Endometrial microvascular endothelial cells (primary cell): ENCODE measurements around the gene SRRD. TPM values are rescaled to one million over a fixed set of nuclear protein-coding genes. Genes with fewer than 3 reads are reported as not detected.
"Not testable (repeated sequence)": the region's sequence is repeated elsewhere in the genome, so short reads cannot be mapped to it uniquely, and the experiment has no call there.

Source experiments
- in situ Hi-C: cut with HindIII; loops from 2 replicates; pipeline ENCODE4 v1.10.0; 2017; ENCODE audit warnings: low sequenced_read_pairs, low pct_unique_long_range_greater_than_20kb; ENCODE audit errors: inconsistent ontology term
- total RNA-seq: library from RNA; depleted of rRNA; stranded (reverse); fragments of >200 nt; gene quantifications from one replicate; pipeline ENCODE4 v1.2.3, GENCODE V29; 2015; ENCODE audit errors: inconsistent ontology term

SRRD gene
- total RNA-seq, 1 donor from 2014 or later, result 48.1 TPM

DNA sequence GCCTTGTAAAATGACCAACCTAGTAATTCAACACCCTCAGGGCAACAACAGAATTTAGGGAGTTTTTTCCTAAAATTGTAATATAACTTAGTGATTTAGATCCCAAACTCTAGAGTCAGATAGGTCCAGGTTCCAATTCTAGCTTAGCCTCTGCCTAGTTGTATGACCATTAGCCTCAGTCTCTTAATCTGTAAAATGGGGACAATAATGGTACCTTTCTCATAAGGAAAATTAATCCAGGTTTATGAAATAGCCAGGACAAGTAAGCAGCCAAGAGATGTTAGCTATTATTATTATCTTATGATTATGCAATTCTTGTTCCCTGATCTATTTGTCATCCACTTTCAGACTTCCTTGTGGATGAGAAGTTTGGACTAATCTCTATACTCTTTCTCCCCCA lies 24.5 kb downstream of the SRRD start:
- in situ Hi-C loops, result no loop called here

DNA sequence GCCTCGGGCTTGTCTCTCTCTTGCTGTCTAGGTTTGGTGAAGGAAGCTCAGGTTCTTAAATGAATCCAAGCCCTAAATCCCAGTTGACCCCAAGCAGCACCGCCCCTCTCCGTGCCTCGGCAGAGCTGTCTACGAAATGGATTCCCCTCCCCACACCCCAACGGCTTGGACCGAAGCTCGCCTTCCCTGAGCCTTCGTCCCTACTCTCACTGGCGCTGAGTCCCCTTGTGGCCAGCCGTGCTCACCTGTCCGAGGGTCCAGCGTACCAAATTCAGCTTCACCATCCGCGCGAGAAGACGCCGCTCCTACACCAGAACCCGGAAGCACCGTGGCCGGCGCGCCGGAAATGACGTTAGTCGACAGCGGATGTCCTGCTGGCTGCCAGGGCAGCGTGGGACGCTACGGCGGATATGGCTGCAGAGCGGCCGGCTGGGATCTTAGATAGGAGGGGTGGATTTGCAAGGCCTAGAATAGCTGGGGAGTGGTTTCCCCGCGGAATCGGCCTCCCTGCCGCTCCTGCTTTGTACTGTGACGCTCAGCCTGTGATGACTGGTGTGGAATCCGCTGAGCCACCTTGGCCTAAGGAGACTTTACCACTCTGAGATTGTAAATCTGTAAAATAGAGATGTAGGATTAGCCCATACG lies 28.6 kb downstream of the SRRD start, which contains the start of gene TFIP11:
TFIP11 (minus strand) TSS at position 325 of the 645 bp plus-strand sequence. CDS start 2,201 bp downstream, outside the sequence.
- in situ Hi-C loops, result no loop called here

DNA sequence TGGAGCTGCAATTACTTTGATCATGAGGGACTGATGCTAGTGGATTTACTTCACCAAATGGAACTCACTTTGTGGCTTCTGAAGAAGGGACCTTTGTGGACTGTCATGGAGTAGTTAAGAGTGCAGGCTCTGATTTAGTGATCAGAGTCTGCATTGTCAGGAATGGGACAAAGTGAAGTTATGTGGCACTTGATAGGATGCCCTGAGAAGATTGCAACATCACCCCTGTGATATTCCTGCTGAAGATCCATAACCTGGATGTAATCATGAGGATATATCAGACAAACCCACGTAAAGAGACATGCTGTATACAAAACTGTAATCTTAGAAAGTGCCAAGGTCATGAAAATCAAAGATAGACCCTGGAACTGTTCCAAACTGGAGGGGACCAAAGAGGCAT lies 30.2 kb downstream of the SRRD start:
- in situ Hi-C loops, result no loop called here

DNA sequence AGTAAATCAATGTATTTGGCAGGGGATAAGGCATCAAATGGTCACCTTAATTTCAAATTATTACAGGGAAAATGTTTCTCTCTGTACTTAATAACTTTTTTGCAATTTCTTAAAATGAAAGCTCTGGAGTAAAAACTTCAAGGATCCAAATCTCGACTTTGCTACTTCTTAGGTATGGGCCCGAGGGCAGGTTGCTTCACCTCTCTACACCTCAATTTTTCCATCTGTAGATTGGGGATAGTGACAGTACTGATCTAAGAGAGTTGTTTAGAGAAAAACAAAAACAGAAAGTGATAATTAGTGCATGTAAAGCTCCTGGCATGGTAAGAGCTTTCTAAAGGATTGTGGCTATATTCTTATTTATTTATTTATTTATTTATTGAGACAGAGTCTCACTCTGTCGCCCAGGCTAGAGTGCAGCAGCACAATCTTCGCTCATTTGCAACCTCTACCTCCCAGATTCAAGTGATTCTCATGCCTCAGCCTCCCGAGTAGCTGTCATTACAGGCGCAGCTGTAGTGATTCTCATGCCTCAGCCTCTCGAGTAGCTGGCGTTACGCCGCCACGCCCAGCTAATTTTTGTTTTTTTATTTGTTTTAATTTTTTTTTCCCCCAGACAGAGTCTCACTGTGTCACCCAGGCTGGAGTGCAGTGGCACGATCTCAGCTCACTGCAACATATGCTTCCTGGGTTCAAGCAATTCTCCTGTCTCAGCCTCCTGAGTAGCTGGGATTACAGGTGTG lies 30.9 kb downstream of the SRRD start:
- in situ Hi-C loops, result no loop called here

DNA sequence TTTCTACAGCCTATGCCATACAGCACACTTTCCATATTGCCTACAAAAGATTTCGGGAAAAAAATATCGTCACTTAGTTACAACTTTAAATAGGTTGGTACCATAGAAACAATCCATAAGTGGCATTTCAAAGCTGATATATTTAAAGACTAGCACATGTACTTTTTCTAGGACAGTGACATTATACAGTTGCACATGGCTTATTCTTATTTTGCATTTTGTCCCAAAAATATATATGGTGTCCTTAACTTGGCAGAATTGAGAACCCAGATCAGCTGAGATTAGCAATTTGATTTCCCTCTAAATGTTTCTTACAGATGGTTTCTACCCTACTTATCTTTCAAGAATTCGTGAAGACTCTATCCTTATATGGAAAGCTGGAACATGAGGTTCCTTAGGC lies 32.3 kb downstream of the SRRD start:
- in situ Hi-C loops, result no loop called here

DNA sequence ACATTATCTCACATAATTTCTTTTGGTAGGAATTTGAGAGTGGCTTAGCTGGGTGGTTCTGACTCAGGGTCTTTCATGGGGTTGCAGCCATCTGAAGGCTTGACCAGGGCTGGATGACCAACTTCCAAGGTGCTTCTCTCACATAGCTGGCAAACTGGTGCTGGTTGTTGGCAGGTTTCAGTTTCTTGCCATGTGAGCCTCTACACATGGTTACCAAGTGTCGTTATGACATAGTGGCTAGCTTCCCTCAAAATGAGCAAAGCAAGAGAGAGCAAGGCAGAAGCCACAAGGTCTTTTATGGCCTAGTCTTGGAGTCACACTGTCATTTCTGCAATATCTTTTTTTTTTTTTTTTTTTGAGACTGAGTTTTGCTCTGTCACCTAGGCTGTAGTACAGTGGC lies 32.8 kb downstream of the SRRD start:
- in situ Hi-C loops, result no loop called here

DNA sequence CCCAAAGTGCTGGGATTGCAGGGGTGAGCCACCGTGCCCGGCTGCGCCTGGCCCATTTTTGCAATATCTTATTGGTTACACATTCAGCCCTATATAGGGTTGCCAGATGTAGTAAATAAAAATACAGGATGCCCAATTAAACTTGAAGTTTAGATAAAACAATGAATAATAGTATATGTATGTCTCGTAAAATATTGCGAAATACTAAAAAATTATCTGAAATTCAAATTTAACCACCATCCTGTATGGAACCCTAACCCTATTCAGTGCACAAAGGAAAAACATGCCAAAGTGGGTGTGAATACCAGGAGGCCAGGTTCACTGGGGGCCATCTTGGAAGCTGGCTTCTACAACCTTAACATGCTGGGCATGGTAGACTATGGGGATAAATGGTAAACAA lies 33.8 kb downstream of the SRRD start:
- in situ Hi-C loops, result no loop called here

DNA sequence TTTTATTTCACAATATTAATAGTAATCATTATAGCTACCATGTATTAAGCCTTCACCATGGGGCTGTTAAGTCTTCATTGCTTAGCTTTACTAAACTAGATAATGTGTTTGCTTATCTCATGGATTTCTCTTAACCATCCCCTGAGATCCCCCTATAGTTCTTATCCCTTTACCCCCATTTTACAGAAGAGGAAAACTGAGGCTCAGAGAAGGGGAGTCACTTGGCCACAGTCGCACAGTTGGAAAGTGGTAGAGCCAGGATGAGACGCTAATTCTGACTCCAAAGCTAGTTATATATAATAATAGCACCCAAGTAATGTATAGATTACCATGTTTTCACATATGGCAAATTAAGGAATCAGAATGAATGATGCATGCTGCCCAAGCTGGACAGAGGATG lies 38.3 kb downstream of the SRRD start:
- in situ Hi-C loops, result no loop called here

DNA sequence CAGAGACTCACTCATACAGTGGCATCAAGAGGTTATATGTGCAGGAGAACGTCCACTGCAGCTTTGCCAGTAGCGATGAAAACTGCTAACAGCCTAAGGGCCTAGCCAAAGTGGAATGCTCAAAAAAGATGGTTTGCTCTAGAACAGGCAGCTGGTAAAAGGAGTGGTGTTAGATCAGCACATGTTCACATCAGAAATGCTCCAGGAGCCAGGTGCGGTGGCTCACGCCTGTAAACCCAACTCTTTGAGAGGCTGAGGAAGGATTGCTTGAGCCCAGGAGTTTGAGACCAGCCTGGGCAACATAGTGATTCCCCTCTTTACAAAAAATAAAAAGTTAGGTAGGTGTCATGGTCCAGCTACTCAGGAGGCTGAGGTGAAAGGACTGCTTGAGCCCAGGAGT lies 38.9 kb downstream of the SRRD start:
- in situ Hi-C loops, result no loop called here

DNA sequence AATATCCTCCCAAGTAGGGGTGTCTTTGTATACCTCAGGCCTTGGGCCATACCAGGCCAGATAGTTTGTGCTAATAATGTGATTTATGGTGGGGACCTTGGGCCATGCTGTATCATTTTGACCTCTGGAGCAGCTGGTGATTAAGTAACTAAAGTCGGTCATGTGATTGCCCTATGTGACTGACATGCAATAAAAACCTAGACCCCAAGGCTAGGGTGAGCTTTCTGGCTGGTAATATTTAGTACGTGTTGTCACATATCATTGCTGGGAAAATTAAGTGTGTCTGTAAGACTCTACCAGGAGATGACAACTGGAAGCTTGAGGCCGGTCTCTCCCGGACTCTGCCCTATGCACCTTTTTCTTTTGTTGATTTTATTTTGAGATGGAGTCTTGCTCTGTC lies 41.2 kb downstream of the SRRD start:
- in situ Hi-C loops, result no loop called here

DNA sequence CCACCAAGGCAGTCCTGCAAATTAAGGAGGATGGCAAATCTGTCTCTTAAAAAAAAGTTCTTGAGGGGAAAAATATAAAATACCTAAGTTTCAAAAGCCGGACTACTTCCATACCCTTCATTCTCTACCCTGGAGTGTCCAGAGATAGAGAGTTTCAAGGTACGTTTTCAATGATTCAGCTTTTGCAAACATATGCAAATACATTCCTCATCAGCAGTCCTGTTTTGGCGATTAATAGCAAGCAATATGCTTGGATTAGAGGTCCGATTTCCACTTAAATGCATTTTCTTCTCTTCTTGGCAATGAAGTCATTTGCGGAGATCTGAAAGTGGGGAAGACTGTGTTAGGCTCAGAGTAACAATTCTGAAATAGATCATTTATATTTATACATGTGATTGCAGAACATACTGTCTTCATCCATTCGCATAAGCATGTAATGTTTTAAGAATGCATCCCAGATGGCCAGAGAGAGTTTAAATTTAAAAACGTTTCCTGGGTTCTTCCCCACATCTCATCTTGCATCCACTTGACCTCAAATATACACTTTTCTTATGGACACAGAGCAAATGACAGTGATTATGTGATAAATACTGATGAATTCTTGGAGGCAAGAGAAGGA lies 42.4 kb downstream of the SRRD start:
- in situ Hi-C loops, result no loop called here

DNA sequence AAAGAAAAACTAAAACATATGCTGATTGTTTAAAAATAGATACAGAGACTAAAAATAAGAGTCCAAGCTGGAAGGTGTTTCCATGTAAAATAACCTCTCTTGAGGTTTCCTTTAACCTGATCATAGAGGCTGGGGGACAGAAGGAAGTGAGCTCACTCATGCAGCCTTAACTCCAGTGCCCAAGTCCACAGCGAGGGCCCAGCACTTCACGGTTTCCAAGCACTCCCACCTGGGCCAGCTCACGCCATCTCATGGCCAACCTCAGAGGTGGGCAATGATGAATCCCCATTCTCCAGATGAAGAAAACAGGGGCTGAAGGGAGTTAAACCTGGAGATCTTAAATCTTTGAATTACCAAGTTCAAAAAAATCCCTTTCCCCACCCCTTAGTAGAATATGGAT lies 43.5 kb downstream of the SRRD start:
- in situ Hi-C loops, result no loop called here

DNA sequence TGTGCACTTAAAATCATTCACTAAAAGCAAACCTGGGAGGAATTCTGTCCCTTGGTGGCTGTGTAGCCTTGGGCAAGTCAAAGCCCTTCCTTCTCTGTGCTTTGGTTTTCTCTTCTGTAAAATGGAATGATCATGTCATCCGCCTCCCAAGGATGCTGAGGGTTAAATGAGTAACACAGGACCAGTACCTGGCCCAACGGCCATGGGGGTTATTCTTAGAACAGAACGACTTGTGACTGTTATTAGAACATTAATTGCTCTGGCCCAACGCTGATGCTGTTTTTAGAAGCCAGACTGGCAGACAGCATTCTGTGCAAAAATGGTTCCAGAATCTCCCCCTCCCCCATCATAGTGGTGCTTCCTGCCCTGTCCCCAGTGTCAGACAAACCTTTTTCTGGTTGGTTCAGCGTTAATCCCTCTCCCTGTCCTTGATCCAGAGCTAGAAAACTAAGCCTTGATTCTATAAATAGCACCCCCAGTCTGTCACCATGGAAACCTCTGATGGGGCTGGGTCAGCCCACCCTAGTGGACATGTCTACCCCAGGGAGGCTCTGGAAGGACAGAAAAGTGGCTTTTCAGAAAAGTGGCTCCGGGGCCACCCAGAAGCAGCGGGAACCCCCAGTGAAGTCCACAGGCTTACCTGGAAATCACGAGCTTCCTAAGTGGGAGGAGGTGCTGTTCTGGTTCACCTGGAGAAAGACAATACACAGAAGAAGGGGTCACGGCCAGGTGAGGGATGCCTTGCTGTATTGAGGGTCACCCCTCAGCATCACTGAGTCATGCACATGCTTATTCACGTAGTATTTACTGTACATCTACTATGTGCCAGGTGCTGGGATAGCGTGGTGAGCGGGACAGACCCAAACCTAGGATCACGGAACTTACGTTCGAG lies 44.1 kb downstream of the SRRD start:
- in situ Hi-C loops, result no loop called here

DNA sequence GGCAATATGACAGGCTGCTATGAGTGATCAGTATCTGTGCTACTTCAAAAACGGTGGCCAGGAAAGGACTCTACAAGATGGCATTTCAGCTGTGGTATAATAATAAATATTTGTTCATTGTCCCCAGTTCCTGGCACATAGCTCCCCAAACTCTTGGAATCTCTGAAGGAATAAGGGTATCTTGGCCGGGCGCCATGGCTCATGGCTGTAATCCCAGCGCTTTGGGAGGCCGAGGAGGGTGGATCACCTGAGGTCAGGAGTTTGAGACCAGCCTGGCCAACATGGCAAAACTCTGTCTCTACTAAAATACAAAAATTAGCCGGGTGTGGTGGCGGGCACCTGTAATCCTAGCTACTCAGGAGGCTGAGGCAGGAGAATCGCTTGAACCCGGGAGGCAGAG lies 44.8 kb downstream of the SRRD start:
- in situ Hi-C loops, result not testable (repeated sequence)

DNA sequence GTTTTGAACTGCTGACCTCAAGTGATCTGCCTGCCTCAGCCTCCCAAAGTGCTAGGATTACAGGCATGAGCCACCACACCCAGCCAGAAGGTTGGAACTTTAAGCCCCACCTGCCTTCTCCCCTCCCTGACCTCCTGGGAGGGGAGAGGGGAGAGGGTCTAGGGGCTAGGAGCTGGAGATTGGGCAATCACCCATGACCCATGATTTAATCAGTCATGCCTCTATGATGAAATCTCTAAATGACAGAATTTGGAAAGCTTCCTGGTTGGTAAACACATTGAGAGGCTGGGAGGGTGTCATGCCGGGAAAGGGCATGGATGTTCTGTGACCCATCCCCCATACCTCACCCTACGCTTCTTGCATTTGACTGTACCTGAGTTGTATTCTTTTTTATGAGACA lies 45.7 kb downstream of the SRRD start:
- in situ Hi-C loops, result no loop called here

DNA sequence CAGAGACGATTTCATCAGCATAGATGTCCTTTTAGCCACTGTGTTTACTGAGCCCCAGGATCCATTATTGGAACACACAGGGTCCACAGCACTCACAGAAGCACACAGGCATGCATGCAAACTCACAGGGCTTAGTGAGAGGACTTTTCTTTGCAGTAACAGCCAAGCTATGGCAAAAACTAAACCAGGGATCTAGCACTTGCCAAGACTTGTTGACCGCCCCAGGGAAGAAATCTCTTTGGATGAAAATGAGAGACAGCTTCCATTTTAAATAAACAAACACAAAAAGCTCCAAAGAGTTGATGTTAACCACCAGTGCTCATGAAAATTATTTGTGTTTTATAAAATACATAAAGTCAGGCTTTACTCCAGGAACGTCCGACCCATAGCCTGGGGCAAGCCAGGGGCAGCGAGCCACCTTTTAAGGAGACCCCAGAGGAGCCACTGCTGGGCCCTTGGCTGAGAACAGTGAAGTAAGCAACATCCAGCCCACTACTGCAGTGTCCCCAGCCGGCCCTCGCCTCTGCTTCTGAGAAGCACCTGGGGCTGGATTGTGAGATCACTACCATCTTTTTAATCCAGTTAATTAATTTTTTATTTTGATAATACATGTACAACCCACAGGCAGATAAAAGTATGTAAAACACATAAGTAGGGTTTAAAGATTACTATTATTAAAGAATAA lies 50.6 kb downstream of the SRRD start:
- in situ Hi-C loops, result no loop called here

DNA sequence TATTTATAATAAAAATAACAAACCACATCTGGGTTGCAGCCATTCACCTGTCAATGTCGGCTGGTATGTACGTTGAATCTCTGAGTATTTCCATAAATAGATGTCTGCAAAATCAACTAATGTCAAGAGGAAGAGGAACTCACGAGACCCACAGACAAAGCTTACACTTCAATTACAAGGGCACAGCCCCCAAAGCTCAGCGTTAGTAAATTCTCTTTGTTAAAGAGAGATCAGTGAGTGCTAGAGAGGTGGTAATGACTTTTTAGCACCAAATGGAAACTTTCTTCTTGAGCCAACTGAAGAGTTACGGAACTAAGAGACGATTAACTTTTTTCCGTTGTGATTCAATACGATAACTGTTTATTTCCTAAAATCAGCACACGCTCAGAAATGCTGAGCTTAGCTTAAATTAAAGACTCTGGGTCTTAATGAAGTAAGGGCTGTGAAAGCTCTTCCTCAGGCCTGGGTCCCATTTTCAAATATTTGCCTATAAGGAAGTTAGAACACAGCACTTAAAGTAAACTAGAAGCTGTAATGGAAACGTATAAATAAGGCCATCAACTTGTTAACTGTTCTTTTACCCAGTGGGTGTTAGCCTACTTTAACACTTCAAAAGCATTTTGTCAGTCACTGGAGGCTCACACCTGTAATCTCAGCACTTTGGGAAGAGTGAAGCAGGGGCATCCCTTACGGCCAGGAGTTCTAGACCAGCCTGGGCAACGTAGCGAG lies 51.4 kb downstream of the SRRD start:
- in situ Hi-C loops, result no loop called here

DNA sequence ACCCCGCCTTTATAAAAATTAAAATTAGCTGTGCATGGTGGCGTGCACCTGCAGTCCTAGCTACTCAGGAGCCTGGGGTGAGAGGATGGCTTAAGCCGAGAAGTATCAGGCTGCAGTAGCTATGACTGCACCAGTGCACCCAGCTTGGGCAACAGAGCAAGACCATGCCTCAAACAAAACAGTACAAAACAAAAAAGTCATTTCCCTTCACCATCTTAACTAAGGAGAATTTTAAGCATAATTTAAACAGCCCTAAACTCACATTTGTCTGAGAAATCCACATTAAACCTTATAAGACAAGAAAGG lies 51.9 kb downstream of the SRRD start:
- in situ Hi-C loops, result no loop called here
